Sigmoid colon (tissue), 7 donors: ENCODE measurements around the gene PLXNB2. TPM values are rescaled to one million over a fixed set of nuclear protein-coding genes. Genes with fewer than 3 reads are reported as not detected.
"Not testable (repeated sequence)": the region's sequence is repeated elsewhere in the genome, so short reads cannot be mapped to it uniquely, and the experiment has no call there.

Source experiments
- DNase-seq: peaks from one replicate; pipeline ENCODE4 v3.0.0-alpha.2; 2019
- H3K27ac ChIP-seq, 4 donors: fragments of 200-600 bp; sonication (generic); one replicate each; pipeline ENCODE4 v1.5.1; 2016 to 2019; ENCODE audit warnings: mild to moderate bottlenecking in 1 of 4
- H3K27me3 ChIP-seq, 3 donors: fragments of 200-600 bp; sonication (generic); one replicate each; pipeline ENCODE4 v1.5.1; 2019; ENCODE audit warnings: mild to moderate bottlenecking in 1 of 3
- H3K36me3 ChIP-seq, 4 donors: fragments of 200-600 bp; sonication (generic); one replicate each; pipeline ENCODE4 v1.5.1; 2016 to 2019
- H3K4me1 ChIP-seq, 4 donors: fragments of 200-600 bp; sonication (generic); one replicate each; pipeline ENCODE4 v1.5.1; 2017 to 2019
- H3K4me3 ChIP-seq, 4 donors: fragments of 200-600 bp; sonication (generic); one replicate each; pipeline ENCODE4 v1.5.1; 2017 to 2019; ENCODE audit warnings: mild to moderate bottlenecking in 2 of 4, moderate library complexity in 1 of 4
- H3K9me3 ChIP-seq, 4 donors: fragments of 200-600 bp in 3 of 4; sonication (generic) in 3 of 4; one replicate each; pipeline versions ENCODE4 v1.5.1 to v1.6.1; 2013 to 2019
- EP300 ChIP-seq, 4 donors: sonication (generic); formaldehyde crosslinking; IDR thresholded peaks; one replicate each; pipeline ENCODE4 v1.6.1; 2017; ENCODE audit warnings: antibody characterized with exemption in 4 of 4
- POLR2A ChIP-seq, 2 donors: fragments of 450-650 bp; IDR thresholded peaks; one replicate each; pipeline ENCODE4 v1.6.1; 2016; ENCODE audit warnings: antibody characterized with exemption in 2 of 2, mild to moderate bottlenecking in 2 of 2, moderate library complexity in 2 of 2
- POLR2AphosphoS5 ChIP-seq, 4 donors: sonication (generic); formaldehyde crosslinking; IDR thresholded peaks; one replicate each; pipeline ENCODE4 v1.6.1; 2017; ENCODE audit warnings: antibody characterized with exemption in 4 of 4
- WGBS, 2 donors: extraction: QIAGEN DNeasy Blood & Tissue Kit; methylation state at CpG; one replicate each; pipeline ENCODE4 v1.1.7; 2013; 5-methylcytosine and 5-hydroxymethylcytosine counted together
- intact Hi-C: fragments of 100-400 bp; cut with DNase I; formaldehyde crosslinking; loops from one replicate; pipeline ENCODE4 v1.15.1; 2023
- polyA plus RNA-seq, 3 donors: library from polyadenylated mRNA; stranded (reverse); fragments of 200-250 nt; gene quantifications; one replicate each; pipeline ENCODE4 v1.2.3, GENCODE V29; 2013
- total RNA-seq, 4 donors: library from RNA; depleted of rRNA; stranded (reverse); fragments of >200 nt; gene quantifications; one replicate each; pipeline ENCODE4 v1.1.0, GENCODE V29; 2016
- TF ChIP-seq, protein P1 (sequence below), 4 experiments: fragments of 450-650 bp in 3 of 4; fragments of 200-600 bp in 1 of 4; IDR thresholded peaks; one replicate each; pipeline ENCODE4 v1.5.1; 2016 to 2019; ENCODE audit warnings: antibody characterized with exemption in 4 of 4, mild to moderate bottlenecking in 3 of 4, moderate library complexity in 2 of 4
- donor health status: healthy with polysubstance abuse.
- donor health status: Bipolar disorder and iron deficiency.
- donor health status: healthy.

Gene PLXNB2
- total and polyA plus RNA-seq, 7 donors, result 18.6 to 150 (median 67.5) TPM

DNA sequence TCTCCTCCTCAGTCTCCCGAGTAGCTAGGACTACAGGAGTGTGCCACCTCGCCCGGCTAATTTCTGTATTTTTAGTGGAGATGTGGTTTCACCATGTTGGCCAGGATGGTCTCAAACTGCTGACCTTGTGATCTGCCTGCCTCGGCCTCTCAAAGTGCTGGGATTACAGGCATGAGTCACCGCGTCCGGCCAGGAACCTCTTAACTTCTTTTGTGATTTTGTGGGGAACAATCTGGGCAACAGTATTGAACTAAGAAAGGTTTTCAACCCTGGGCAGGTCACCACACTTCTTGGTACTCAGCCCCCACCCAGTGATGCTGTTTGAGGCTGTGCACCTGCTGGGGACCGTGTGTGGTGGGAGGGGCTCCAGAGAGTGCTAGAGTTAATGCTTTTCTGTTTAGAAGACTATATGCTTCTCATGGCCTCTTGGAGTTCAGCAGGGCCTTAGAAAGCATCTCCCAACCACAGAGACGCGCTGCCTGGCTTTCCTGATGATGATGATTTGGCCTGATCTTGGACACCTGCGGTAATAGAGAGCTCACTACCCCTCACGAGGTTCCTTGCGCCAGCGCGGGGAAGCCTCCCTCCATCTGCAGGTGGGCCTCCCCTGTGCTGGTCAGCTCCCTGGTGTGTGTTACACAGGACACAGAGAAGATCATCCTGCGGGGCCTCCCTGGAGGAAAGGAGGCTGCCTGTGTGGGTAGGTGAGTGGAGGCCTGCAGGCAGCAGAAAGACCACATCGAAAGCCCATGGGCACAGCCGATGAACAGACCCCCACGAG lies 18.2 kb upstream of the PLXNB2 start:
- Histone ChIP-seq H3K4me3 (peak overlapping the region in 2 of 4 donors; percentile 67 to 81), H3K9me3 (no peaks in the 10 kb centered on the region), H3K4me1 (peaks cover 0 to 18% (median 16%) of the 10 kb centered on the region in 4 donors), H3K27me3 (no peaks in the 10 kb centered on the region), H3K36me3 (no peaks in the 10 kb centered on the region), H3K27ac (no peak overlapping the region)
- 89% methylated on average over 19 of the region's 19 CpGs for WGBS, 2 donors
- TF ChIP-seq, protein P1, sequence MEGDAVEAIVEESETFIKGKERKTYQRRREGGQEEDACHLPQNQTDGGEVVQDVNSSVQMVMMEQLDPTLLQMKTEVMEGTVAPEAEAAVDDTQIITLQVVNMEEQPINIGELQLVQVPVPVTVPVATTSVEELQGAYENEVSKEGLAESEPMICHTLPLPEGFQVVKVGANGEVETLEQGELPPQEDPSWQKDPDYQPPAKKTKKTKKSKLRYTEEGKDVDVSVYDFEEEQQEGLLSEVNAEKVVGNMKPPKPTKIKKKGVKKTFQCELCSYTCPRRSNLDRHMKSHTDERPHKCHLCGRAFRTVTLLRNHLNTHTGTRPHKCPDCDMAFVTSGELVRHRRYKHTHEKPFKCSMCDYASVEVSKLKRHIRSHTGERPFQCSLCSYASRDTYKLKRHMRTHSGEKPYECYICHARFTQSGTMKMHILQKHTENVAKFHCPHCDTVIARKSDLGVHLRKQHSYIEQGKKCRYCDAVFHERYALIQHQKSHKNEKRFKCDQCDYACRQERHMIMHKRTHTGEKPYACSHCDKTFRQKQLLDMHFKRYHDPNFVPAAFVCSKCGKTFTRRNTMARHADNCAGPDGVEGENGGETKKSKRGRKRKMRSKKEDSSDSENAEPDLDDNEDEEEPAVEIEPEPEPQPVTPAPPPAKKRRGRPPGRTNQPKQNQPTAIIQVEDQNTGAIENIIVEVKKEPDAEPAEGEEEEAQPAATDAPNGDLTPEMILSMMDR (IDR thresholded peaks at IDR 0.05), result no peak
- TF ChIP-seq EP300 (IDR thresholded peaks at IDR 0.05) (no peak), POLR2AphosphoS5 (IDR thresholded peaks at IDR 0.05) (no peak), POLR2A (IDR thresholded peaks at IDR 0.05) (no peak)
- no peak for DNase-seq
- intact Hi-C loops, result loop anchor here (1.0 to 5.0 kb wide), 4 partner anchors 17 to 50 kb away; partner anchors contain the start of genes PLXNB2 and PPP6R2

DNA sequence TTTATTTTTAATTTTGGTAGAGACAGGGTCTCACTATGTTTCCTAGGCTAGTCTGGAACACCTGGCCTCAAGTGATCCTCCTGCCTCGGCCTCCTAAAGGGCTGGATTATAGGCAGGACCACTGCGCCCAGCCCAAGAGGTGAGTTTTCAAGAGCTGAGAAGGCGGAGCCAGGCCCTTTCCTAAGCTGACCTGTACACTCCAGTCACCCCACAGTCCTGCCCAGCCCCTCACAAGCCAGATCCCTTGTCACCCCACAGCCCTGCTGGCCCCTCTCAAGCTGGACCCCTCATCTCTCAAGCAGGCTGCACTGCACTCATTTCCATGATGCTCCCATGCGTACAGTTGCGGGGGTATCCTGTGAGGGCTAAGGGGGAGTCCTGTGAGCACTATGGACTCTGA lies 16.5 kb upstream of the PLXNB2 start:
- no peak for DNase-seq
- Histone ChIP-seq H3K27me3 (no peaks in the 10 kb centered on the region), H3K4me1 (peaks cover 0 to 18% (median 16%) of the 10 kb centered on the region in 4 donors), H3K9me3 (no peaks in the 10 kb centered on the region), H3K36me3 (no peaks in the 10 kb centered on the region), H3K27ac (no peak overlapping the region), H3K4me3 (no peak overlapping the region)
- TF ChIP-seq EP300 (IDR thresholded peaks at IDR 0.05), result no peak
- no peak for TF ChIP-seq POLR2AphosphoS5 (IDR thresholded peaks at IDR 0.05)
- no peak for TF ChIP-seq POLR2A (IDR thresholded peaks at IDR 0.05)
- TF ChIP-seq, protein P1 (IDR thresholded peaks at IDR 0.05), result no peak
- WGBS, 2 donors, result 95 to 96% methylated on average over 5 of the region's 5 CpGs
- intact Hi-C loops, result no loop called here

DNA sequence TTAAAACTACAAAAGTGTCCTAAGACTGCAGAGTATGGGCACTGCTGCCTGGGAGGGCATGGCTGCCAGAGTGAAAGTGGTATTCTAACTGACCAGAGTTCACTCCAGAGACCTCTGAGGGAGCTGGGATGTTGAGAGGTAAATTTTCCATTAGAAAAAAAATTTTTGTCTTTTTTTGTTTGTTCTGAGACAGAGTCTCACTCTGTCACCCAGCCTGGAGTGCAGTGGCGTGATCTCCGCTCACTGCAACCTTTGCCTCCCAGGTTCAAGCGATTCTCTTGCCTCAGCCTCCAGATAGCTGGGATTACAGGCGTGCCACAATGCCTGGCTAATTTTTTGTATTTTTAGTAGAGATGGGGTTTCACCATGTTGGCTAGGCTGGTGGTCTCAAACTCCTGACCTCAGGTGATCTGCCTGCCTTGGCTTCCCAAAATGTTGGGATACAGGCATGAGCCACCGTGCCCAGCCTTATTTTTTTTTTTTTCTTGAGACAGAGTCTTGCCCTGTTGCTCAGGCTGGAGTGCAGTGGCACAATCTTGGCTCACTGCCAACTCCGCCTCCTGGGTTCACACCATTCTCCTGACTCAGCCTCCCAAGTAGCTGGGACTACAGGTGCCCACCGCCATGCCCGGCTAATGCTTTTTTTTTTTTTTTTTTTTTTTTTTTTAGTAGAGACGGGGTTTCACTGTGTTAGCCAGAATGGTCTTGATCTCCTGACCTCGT lies 15.1 kb upstream of the PLXNB2 start:
- intact Hi-C loops, H3K27me3 ChIP-seq, H3K36me3 ChIP-seq, H3K9me3 ChIP-seq, H3K27ac ChIP-seq, H3K4me3 ChIP-seq, DNase-seq: not testable (repeated sequence)
- 79 to 86% methylated on average over 10 of the region's 10 CpGs for WGBS, 2 donors
- peaks cover 0 to 13% (median 10%) of the 10 kb centered on the region in 4 donors for H3K4me1 ChIP-seq

DNA sequence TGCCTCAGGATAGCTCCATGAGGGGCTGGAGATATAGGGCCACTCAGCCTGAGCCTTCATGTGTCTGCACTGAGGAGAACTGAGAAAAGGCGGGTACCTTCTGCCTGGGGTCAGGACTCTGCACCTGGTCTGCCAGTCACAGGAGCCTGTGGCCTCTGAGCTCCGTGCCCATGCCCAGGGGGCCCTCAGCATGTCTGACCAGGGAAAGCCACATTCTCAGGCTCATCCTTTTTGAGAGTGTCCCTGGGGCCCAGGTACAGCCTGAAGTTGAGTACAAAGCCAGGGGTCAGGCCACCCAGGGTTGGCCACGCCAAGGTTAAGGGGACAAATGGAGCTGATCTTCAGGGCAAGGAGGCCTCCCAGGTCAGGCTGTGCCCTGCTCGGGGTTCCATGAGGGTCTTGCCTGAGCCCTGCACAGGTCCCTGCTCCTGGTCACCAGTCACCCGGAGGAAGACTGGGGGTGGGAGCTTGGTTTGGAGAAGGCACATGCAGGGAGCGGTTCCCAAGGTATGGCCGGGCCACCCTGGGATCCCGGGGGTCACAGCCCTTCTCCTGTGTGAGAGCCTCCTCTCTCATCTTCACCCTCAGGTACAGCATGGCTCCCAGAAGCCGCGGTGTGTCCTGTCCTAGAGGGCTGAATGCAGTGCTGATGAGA lies 13.4 kb upstream of the PLXNB2 start:
- intact Hi-C loops, result no loop called here
- no peaks in the 10 kb centered on the region for H3K36me3 ChIP-seq
- H3K9me3 ChIP-seq, result no peaks in the 10 kb centered on the region
- WGBS, 2 donors, result 87 to 91% methylated on average over 10 of the region's 10 CpGs
- no peak for DNase-seq
- H3K4me3 ChIP-seq, result no peak overlapping the region
- TF ChIP-seq POLR2A (IDR thresholded peaks at IDR 0.05) (no peak), EP300 (IDR thresholded peaks at IDR 0.05) (no peak), POLR2AphosphoS5 (IDR thresholded peaks at IDR 0.05) (no peak)
- TF ChIP-seq, protein P1 (IDR thresholded peaks at IDR 0.05), result no peak
- H3K4me1 ChIP-seq, result peaks cover 0 to 2% (median under 1%) of the 10 kb centered on the region in 4 donors
- H3K27me3 ChIP-seq, result no peaks in the 10 kb centered on the region
- no peak overlapping the region for H3K27ac ChIP-seq

DNA sequence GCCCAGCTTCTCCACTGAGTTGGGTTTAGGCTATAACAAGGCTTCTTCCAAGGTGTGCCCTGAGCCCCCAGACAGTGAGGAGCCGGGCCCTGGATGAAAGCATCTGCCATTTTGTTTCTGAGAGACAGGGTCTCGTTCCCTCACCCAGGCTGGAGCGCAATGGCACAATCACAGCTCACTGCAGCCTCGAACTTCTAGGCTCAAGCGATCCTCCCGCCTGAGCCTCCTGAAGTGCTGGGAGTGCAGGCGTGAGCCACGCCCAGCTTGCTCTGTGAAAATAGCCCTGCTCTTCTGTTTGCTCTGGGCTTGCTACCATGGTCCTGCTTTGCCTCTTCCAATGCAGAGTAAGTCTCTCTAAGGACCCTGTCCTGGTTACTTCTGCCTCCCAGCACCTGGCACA lies 12.7 kb upstream of the PLXNB2 start:
- WGBS, 2 donors, result 73 to 86% methylated on average over 8 of the region's 8 CpGs
- no peak for DNase-seq
- Histone ChIP-seq H3K36me3 (no peaks in the 10 kb centered on the region), H3K9me3 (no peaks in the 10 kb centered on the region), H3K4me1 (no peaks in the 10 kb centered on the region), H3K27ac (no peak overlapping the region), H3K4me3 (no peak overlapping the region), H3K27me3 (no peaks in the 10 kb centered on the region)
- intact Hi-C loops, result no loop called here
- TF ChIP-seq POLR2AphosphoS5 (IDR thresholded peaks at IDR 0.05), result no peak
- TF ChIP-seq EP300 (IDR thresholded peaks at IDR 0.05), result no peak
- TF ChIP-seq, protein P1 (IDR thresholded peaks at IDR 0.05), result no peak
- no peak for TF ChIP-seq POLR2A (IDR thresholded peaks at IDR 0.05)
